ENCODE results near the gene ERCC6.

ERCC6 gene

DNA sequence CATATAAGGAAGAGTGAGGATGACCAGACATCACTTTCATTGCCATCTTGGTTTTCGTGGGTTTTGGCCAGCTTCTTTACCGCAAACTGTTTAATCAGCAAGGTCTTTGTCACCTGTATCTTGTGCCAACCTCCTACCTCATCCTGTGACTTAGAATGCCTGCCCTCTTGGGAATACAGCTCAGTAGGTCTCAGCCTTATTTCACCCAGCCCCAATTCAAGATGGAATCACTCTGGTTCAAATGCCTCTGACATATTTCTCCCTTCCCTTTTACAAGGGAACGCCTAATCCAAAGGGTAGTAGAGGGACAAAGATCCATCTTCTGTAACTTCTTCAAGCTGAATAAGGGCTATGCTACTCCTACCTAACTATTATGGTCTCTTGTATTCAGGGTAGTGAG, 4.7 kb upstream of the ERCC6 start:
- no peak for DNase-seq

DNA sequence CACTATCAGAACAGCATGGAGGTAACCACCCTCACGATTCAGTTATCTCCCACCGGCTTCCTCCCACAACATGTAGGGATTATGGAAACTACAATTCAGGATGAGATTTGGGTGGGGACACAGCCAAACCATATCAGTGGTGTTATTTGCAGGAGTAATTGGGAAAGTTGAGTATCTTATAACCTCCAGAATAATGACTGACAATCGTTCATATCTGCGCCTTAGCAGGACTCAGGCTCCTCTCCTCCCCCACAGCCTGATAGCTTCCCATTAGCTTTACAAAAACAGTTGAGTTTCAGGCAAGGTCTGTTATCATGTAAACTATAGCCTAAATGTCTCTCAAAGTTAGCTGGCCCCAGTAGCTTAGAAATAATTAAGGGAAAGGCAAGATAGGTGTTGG, 3.4 kb upstream of the ERCC6 start:
- no peak for DNase-seq

GRCh38 chr10:49541762-49542161, 2.8 kb upstream of the ERCC6 start:
- DNase-seq, result no peak

DNA sequence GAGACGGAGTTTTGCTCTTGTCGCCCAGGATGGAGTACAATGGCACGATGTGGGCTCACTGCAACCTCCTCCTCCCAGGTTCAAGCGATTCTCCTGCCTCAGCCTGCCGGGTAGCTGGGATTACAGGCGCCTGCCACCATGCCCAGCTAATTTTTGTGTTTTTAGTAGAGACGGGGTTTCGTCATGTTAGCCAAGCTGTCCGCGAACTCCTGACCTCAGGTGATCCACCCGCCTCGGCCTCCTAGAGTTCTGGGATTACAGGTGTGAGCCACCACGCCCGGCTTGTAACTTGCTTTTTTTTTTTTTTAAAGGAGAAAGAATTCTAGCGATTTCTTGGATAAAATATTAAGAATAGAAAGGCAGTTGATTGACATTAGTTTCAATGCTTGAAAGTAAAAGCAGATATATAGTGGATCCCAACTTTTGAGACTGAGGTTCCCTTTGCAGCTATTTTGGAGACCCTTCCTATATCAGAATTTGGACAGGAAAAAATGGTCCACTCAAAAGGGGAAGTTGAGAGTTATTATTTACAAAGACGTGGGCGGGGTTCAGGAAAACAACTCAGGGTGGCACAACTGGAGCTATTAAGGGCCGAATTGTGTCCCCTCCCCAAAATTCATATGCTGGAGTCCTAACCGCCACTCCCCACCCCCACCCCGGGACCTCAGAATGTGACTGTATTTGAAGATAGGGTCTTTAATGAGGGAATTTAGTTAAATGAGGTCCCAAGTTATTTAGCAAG, 1.3 kb upstream of the ERCC6 start:
- no peak for DNase-seq

- DNase-seq, result peak; percentile 10
These were observed 482 bp upstream of the ERCC6 start for GRCh38 chr10:49539320-49539885.

- DNase-seq, result no peak
These were observed 4.1 kb downstream of the ERCC6 start for GRCh38 chr10:49534670-49535381.

DNA sequence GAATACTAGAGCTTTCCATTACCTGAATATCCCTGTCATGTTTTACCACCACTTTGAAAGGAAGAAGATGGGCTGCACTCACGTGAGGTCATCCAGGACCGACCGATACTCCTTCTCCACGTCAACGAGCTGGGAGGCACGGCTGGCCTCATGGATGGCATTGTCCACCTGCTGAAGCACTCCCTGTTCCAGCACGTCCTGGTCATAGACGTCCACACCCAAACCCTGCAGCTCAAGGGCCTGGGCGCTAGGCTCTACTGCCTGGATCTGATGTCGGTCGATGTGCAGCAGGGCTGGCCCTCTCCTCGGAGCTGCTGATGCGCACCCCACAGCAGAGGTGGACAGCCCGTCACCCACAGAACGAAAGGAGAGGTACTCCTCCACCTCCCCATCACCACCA, 6.5 kb downstream of the ERCC6 start:
- DNase-seq, result no peak

GRCh38 chr10:49528977-49529506, 9.9 kb downstream of the ERCC6 start:
- no peak for DNase-seq

DNA sequence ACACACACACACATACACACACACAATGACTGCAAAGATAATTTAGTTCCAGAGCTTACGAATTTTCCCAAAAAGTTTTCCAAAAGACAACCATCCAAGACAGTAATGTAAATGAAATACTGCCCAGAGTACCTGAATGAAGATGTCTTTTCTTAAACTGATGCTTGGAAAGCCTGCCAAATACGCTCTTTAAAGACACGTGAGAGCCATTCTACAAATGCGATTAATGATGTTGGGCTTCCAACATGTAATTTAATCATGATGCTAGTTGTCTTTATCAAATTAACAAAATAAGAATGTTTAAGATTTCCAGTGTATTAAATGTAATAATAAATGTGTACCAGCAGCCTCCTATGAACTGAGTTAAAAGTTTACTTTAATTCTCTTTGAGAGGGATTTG, 11.1 kb downstream of the ERCC6 start:
- DNase-seq, result no peak

DNA sequence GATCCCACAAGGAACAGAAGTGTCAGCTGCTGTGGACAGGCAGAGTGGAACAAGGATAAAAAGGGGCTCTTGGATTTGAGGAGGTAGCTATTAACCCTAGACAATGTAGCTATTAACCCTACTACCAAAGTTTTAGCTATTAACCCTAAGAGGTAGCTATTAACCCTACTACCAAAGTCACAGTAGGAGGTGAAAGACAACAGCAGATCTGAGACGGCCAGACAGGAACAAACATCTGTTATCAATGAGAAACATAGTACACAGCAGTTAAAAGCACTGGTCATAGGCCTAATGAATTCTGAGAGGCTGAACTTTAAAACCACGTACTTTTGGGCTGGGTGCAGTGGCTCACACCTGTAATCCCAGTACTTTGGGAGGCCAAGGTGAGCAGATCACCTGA, 11.9 kb downstream of the ERCC6 start:
- DNase-seq, result no peak

DNA sequence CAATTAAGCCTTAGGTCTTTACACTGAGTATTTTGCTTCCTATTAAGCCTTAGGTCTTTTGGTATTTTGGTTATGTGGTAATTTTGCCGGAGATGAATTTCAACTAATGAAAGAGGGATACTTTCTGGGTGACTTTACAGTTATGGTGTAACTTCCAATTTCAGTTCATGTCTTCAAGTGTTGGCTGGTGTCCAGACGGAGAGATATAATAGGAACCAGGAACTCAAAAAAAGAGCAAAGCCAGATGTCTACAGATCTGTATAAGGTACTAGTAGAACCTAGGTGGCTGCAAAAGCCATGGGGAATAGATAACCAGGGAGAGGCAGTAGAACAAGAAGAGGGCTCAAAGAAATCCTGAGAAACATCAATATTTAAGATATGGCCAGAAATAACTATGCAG, 12.3 kb downstream of the ERCC6 start:
- DNase-seq, result no peak

DNA sequence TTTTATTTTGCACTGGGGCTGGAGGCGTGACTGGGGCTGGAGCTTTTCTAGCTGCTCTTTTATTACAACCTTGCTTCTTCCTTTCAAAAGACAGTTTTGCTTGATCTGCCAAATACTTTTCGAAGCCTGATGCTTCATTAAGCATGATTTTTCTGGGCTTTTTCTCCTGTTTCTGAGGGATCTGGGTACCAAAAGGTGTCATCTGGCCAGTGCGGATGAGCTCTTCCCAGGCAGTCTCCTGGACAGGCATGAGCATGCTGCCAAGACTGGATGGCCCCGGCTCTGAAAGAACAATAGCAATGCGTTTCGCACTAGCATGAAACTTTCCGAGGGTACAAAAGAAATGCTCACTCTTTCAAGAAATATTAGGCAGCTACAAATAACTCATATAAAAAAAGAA, 14.4 kb downstream of the ERCC6 start:
- no peak for DNase-seq

GRCh38 chr10:49523301-49523700, 15.6 kb downstream of the ERCC6 start:
- no peak for DNase-seq

- no peak for DNase-seq
These were observed 17.9 kb downstream of the ERCC6 start for GRCh38 chr10:49521062-49521461.

DNA sequence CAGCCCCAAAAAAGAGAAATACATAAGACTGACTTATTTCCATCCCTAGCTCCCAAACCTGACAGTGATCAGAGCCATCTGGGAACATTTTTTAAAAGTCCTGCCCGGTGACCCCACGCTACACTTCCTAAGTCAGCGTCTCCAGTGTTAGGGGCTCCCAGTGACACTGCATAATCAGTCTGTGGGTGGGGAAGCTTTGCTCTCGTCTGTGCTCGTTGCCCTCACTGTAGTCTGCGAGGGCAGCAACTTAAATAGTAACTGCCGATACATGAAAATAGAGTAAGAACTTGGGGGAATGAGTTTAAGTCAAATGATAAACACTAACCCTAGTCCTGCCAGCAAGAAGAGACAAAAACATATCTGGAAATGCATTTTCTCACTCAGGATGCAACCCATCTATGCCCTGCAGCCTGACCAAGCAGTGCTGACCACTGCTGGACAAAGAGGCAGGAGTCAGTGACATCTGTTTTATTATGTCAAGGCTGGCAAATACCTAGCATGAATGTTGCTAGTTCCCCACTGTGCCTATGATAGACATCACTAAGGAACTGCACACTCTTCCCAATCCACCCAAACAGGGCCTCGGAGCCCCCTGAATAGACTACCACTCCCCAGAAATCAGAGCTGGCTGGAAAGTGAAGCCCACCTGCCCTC, 18.7 kb downstream of the ERCC6 start:
- no peak for DNase-seq

- no peak for DNase-seq
These were observed 19.2 kb downstream of the ERCC6 start for GRCh38 chr10:49519717-49520116.

GRCh38 chr10:49518982-49519578, 19.8 kb downstream of the ERCC6 start:
- DNase-seq, result peak; percentile 19

DNA sequence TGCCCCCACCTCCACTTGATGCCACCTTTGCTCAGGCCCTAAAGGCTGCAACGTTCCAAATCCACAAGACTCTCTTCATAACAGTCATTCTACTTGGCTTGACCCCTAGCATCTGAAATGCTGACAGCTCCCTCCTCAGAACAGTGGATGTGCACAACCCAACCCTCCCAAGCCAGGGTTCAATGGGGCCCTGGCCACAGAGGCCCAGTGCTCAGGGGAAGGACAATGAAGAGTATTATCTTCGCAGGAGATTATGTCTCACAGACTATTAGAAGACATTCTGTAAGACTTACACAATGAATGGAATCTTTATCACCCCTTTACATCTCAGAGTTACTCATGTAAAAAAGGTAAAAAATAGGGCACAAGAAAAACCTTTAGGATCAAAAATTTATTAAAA, 20.4 kb downstream of the ERCC6 start:
- DNase-seq, result no peak

DNA sequence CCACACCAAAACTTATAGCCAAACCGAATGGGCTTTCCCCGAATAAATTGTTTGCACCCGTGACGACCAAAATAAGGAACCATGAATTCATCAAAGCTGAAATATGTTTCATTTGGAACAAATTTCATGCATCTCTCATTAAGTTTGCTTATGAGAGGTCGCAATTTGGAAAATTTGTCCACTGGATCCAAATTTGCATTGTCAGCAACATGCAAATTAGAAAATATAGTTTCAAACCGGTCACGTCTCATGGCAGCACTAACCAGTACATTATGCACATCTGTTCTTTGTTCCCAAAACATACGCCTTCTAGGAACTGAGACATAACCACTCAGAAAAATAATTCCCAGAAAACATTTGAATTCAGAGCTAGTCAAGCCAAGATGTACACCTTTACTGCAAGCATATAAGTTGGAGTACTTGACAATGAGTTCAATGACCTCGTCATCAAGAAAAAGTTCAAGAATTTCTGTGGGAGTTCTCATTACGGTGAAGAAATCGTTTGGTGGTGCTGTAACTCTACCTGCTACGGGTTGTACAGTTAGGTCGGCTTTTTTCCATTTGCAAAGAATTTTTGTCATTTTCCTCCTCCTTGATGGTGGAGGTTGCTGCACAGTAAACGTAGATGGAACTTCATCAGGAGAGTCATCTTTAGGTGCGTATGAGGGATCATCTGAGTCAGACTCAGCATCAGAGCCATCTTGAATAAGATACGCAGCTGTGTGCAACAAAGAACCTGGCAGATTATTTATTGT, 22.5 kb downstream of the ERCC6 start:
- DNase-seq, result no peak

DNA sequence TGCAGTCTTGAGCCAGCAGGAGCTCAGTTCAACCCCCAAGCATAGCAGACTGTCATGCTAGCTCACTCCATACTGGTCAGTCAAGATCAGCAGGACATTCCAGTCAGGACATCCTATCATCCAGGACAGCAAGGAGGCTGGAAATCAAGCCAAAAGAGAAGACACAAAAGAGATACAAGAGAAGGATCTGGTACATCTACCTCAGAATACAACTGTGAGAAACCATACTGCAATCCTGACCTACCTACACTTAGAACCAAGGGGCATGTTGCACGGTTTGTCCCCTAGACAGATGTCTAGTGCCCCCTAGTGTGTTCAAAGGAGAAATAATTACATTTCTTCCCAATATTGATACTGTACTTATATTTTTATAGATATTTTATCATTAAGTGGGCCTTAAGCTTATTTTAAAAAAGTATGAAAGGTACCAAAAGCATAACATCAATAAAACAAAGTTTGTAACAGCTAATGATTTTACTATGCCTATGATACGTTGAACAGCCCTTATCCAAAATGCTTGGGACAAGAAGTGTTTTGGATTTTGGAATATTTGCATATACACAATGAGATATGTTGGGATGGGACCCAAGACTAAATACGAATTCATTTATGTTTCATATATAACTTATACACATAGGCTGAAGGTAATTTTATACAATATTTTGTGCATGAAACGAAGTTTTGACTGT, 26.7 kb downstream of the ERCC6 start:
- no peak for DNase-seq

DNA sequence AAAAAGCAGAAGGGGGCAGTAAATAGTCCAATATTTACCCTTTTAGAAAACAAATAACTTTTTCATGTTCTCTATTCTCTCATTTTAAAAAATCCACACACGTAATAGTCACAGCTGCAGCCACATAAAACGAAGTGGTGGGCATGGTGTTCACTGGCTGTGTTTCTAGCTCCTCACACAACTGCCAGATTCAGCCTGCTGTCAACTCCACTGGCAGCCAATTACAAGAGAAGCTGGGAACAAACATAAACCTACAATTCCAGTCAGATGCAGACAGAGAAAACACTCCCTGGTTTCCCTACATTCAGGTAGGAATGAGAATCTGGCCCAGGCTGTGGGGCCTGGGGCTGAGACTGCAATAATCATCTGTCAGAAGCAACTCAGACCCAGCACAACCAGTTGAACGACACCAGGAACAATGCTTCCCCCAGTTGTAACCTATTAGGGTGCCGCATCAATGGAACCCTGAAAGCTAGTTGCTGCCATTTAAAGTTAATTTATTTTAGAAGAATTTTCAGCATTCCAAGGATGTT, 29.1 kb downstream of the ERCC6 start:
- DNase-seq, result no peak

DNA sequence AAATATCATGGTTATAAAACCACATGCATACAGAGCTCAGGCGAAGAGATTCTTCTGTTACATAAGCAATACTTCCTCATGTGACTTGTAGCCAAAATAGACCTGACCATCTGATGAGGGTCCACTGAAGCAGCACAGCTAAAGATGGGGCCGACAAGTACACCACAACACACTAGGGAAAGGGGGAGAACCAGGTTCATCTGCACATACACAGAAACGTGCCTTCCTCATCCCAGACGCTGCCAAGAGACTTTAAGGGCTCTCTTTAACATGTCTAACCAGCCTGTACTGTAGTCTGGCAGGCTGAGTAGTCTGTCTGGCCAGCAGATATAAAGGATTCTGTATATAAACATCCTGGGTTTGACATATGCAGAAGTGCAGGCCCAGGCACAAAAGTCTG, 30.3 kb downstream of the ERCC6 start:
- no peak for DNase-seq
